WTC11 (cell line): ENCODE measurements around the gene NAT9.

ENCODE experiments used
- ATF2 ChIP-seq: sonication (generic); formaldehyde crosslinking; IDR thresholded peaks from 2 replicates; pipeline ENCODE4 v1.8.1; 2022; ENCODE audit warnings: low read depth, missing genetic modification reagents, borderline replicate concordance
- FOXP1 ChIP-seq: sonication (generic); formaldehyde crosslinking; IDR thresholded peaks from 2 replicates; pipeline ENCODE4 v1.8.0; 2022; ENCODE audit warnings: missing genetic modification reagents, mild to moderate bottlenecking, moderate library complexity, borderline replicate concordance
- NFYB ChIP-seq: sonication (generic); formaldehyde crosslinking; conservative IDR thresholded peaks from 2 replicates; pipeline ENCODE4 v1.8.0; 2022; ENCODE audit warnings: low read depth, missing genetic modification reagents
- SP1 ChIP-seq: sonication (generic); formaldehyde crosslinking; conservative IDR thresholded peaks from 2 replicates; pipeline ENCODE4 v1.8.1; 2022; ENCODE audit warnings: missing genetic modification reagents
- TP53 ChIP-seq: sonication (generic); formaldehyde crosslinking; IDR thresholded peaks from 2 replicates; pipeline ENCODE4 v1.8.1; 2023; ENCODE audit warnings: mild to moderate bottlenecking, missing genetic modification reagents
- TF ChIP-seq, protein P1 (sequence below): fragments of 200-600 bp; IDR thresholded peaks from 2 replicates; pipeline ENCODE4 v1.8.0; 2022; ENCODE audit warnings: antibody characterized with exemption
- TF ChIP-seq, protein P2 (sequence below): sonication (generic); formaldehyde crosslinking; IDR thresholded peaks from 2 replicates; pipeline ENCODE4 v1.8.1; 2023; ENCODE audit warnings: mild to moderate bottlenecking, missing genetic modification reagents, moderate library complexity
- TF ChIP-seq, protein P3 (sequence below): sonication (generic); formaldehyde crosslinking; conservative IDR thresholded peaks from 2 replicates; pipeline ENCODE4 v1.8.1; 2022; ENCODE audit warnings: mild to moderate bottlenecking, missing genetic modification reagents
- TF ChIP-seq, protein P4 (sequence below): sonication (generic); formaldehyde crosslinking; IDR thresholded peaks from 2 replicates; pipeline ENCODE4 v1.8.0; 2022; ENCODE audit warnings: mild to moderate bottlenecking, missing genetic modification reagents

DNA sequence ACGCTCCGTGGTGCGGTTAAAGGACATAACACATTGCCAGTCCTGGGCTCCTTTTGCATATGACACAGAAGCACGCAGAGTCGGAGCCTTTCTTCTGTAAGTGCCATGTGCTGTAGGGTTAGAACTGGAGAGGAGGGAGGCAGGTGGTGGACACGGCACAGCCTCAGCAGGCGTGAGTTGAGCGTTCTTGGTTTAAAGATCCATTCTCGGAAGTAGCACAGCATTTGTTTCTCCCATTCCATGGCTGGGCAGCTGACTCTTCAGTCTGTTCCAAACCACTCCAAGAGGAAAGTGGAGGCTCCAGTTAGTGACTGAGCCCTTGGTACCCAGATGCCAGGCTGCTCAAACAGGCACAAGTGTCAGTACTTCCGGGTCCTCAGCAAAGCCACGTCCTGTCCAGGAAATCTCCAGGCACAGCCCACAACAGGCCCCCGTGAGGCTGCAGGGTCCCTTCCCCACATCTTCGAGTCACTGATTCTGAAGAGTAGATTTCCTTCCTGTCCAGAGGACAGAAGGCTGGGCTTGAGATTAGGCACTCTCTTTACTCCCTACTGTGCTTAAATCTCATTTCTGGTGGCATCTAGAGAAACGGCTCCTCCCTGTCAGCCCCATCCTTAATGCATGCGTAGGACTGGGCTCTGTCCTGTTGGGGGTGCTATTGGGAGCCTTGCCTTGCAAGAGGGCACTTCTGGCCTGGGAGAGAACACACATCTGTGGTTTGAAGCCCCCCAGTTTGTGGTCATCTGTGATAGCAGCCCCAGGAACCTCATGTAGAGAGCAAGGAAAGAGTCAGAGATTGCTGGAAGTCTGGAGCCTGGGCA lies 39.6 kb upstream of the NAT9 start:
- TF ChIP-seq, protein P1, sequence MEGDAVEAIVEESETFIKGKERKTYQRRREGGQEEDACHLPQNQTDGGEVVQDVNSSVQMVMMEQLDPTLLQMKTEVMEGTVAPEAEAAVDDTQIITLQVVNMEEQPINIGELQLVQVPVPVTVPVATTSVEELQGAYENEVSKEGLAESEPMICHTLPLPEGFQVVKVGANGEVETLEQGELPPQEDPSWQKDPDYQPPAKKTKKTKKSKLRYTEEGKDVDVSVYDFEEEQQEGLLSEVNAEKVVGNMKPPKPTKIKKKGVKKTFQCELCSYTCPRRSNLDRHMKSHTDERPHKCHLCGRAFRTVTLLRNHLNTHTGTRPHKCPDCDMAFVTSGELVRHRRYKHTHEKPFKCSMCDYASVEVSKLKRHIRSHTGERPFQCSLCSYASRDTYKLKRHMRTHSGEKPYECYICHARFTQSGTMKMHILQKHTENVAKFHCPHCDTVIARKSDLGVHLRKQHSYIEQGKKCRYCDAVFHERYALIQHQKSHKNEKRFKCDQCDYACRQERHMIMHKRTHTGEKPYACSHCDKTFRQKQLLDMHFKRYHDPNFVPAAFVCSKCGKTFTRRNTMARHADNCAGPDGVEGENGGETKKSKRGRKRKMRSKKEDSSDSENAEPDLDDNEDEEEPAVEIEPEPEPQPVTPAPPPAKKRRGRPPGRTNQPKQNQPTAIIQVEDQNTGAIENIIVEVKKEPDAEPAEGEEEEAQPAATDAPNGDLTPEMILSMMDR, result peak; percentile 36; the same call in 1 of the 2 replicates
- TF ChIP-seq FOXP1 (CRISPR knock-in tag) (no peak), SP1 (no peak), ATF2 (CRISPR knock-in tag) (no peak), NFYB (no peak), TP53 (CRISPR knock-in tag) (no peak)
- TF ChIP-seq, protein P2, sequence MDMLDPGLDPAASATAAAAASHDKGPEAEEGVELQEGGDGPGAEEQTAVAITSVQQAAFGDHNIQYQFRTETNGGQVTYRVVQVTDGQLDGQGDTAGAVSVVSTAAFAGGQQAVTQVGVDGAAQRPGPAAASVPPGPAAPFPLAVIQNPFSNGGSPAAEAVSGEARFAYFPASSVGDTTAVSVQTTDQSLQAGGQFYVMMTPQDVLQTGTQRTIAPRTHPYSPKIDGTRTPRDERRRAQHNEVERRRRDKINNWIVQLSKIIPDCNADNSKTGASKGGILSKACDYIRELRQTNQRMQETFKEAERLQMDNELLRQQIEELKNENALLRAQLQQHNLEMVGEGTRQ, result no peak
- TF ChIP-seq, protein P3, sequence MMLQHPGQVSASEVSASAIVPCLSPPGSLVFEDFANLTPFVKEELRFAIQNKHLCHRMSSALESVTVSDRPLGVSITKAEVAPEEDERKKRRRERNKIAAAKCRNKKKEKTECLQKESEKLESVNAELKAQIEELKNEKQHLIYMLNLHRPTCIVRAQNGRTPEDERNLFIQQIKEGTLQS (CRISPR knock-in tag), result no peak
- TF ChIP-seq, protein P4, sequence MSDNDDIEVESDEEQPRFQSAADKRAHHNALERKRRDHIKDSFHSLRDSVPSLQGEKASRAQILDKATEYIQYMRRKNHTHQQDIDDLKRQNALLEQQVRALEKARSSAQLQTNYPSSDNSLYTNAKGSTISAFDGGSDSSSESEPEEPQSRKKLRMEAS (CRISPR knock-in tag), result no peak
